IPS-15b (cell line): ENCODE measurements around the gene CTSE.

Source experiments
- H3K27me3 ChIP-seq: one replicate; pipeline ENCODE4 v1.6.1; 2013; ENCODE audit warnings: low read length; ENCODE audit not compliant: control insufficient read depth, insufficient read depth
- H3K36me3 ChIP-seq: one replicate; pipeline ENCODE4 v1.6.1; 2013; ENCODE audit warnings: low read length; ENCODE audit not compliant: control insufficient read depth, insufficient read depth
- H3K4me1 ChIP-seq: one replicate; pipeline ENCODE4 v1.6.1; 2013; ENCODE audit warnings: mild to moderate bottlenecking, low read length; ENCODE audit not compliant: control insufficient read depth, insufficient read depth
- H3K4me3 ChIP-seq: one replicate; pipeline ENCODE4 v1.5.1; 2013; ENCODE audit warnings: low read depth, low read length
- H3K9ac ChIP-seq: one replicate; pipeline ENCODE4 v1.6.1; 2013; ENCODE audit warnings: low read depth, mild to moderate bottlenecking, low read length
- H3K9me3 ChIP-seq: one replicate; pipeline ENCODE4 v1.6.1; 2013; ENCODE audit warnings: mild to moderate bottlenecking, low read length; ENCODE audit not compliant: control insufficient read depth, insufficient read depth

CTSE gene

DNA sequence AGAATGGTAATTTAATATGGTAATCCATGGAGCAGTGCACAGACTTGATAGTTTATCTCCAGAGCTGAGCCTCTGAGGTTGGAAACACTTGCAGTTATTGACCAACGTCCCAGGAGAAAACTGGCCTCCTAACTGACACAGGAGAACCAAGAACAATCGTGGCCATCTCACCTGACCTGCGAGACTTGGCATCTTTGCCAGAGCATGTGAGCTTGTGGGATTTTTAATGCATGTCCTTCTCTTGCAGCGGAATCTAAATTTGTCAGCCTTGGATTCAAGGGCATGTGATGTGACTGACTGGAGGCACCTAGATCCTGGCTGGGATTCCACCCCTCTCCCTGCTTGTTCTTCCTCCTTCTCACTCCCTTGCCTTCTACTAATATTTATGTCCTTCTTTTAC lies 52.6 kb downstream of the CTSE start:
- H3K9me3 ChIP-seq = no peaks in the 10 kb centered on the region
- H3K36me3 ChIP-seq = no peaks in the 10 kb centered on the region
- no peak overlapping the region for H3K4me3 ChIP-seq
- H3K4me1 ChIP-seq = no peaks in the 10 kb centered on the region
- H3K9ac ChIP-seq = no peak overlapping the region
- H3K27me3 ChIP-seq = no peaks in the 10 kb centered on the region

DNA sequence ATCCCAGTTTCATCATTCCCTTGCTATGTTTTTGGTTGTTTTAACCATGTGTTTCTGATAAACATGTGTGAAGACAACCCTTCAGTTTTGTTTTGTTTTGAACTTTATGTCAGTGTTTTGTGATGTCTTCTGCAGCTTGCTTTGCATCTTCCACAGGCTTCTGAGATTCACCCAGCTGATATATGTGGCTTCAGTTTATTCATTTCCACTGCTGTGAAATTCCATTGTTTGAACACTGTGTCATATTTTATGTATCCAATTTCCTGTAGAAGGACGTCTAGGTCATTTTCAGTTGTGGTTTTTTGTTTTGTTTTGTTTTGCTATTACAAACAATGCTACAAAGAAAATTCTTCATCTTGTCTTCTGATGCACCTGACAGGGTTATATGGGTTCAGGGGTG lies 53.2 kb downstream of the CTSE start:
- Histone ChIP-seq H3K9ac (no peak overlapping the region), H3K4me3 (no peak overlapping the region), H3K4me1 (no peaks in the 10 kb centered on the region), H3K36me3 (no peaks in the 10 kb centered on the region), H3K27me3 (no peaks in the 10 kb centered on the region), H3K9me3 (no peaks in the 10 kb centered on the region)

DNA sequence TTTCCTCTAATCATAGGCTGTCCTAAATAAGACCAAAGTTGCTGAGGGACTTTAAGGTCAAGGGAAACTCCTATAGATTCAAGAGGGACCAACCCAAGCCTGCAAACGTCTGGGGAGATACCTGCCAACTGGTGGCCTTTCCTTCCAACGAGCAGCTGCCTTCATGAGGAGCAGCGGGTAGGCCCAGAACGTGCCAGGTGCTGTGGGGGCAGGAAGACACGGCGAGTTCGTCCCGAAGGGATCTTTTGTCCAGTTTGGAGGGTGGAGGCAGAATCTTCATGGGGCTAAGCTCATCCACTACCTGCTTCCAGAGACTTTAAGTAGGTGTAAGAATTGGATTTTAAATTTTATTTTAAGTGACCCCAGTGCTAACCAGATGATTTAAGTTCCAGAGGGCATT lies 54.5 kb downstream of the CTSE start:
- Histone ChIP-seq H3K9ac (no peak overlapping the region), H3K4me3 (no peak overlapping the region), H3K9me3 (no peaks in the 10 kb centered on the region), H3K36me3 (no peaks in the 10 kb centered on the region), H3K4me1 (no peaks in the 10 kb centered on the region), H3K27me3 (no peaks in the 10 kb centered on the region)

DNA sequence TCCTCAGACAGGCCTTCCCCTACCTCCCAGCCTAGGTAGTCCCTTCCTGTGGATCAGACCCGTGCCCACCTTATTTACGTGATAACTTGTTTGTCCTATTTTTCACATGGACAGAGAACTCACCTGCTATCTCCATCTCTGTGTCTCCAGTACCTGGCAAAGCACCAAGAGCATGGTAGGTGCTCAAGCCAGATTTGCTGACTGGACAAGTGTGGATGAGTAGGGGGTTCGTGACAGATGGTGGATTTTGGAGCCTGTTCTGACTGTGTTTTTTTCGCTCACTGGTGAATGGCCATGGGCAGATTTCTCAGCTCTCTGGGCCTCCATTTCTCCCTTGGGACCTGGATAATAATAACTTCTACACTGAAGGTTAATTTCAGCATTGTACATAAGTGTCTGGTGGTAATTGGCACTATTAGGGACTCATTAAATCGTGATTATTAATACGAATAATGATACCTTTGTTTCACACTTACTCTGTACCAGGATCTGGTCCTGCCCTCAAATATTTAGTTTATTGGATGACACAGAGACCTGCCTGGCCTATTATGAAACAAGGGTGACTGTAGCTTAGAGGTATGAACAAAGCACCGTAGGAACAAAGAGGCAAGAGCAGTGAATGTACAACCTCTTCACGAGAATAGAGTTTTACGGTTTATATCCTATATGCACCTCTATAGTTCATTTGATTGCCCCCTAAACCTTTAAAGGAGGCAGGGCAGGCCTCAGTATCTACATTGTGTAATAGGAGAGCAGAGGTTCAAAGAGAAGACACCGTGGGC lies 56.0 kb downstream of the CTSE start:
- Histone ChIP-seq H3K4me1 (no peaks in the 10 kb centered on the region), H3K9ac (no peak overlapping the region), H3K4me3 (no peak overlapping the region), H3K27me3 (no peaks in the 10 kb centered on the region), H3K9me3 (no peaks in the 10 kb centered on the region), H3K36me3 (no peaks in the 10 kb centered on the region)

DNA sequence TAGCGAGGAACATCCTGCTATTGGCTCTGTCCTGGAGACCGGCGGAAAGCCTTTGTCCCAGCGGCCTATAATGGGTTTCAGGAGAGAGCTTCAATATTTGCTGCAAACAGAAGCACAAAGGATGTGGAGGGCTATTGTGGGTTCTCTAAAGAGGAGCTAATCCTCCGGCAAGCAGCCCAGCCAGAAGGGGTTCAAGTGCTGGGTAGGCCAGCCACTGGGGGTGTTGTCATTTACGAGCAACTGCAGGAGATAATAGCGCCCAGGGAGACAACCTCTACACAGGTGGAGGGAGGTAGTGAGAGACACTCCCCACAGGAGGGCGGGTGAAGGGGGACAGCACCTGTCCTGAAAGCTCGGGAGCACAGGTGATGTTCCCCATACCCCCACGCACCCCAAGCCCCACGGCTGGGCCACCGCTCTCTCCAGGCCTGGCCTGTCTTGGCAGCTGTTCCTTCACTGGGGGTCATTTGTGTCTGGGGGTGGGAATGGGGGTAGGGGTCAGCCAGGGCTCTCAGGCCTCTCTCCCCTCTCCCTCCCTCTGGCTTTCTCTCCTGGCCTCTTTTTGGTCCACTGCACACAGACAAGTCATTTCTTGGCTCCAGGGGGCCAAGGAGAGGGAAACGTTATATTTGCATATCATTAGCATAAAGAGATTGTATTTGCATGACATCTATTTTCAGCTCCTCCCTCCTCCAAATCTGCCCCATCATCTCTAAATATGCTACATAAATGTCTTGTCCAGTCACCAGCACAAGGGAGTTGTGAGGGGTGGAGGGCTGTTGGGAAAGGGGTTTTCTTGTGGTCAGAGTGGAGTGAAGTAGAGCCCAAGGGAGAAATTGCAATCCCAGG lies 58.4 kb downstream of the CTSE start:
- no peaks in the 10 kb centered on the region for H3K36me3 ChIP-seq
- no peaks in the 10 kb centered on the region for H3K9me3 ChIP-seq
- H3K9ac ChIP-seq = no peak overlapping the region
- no peaks in the 10 kb centered on the region for H3K27me3 ChIP-seq
- no peak overlapping the region for H3K4me3 ChIP-seq
- H3K4me1 ChIP-seq = peaks cover 2% of the 10 kb centered on the region

DNA sequence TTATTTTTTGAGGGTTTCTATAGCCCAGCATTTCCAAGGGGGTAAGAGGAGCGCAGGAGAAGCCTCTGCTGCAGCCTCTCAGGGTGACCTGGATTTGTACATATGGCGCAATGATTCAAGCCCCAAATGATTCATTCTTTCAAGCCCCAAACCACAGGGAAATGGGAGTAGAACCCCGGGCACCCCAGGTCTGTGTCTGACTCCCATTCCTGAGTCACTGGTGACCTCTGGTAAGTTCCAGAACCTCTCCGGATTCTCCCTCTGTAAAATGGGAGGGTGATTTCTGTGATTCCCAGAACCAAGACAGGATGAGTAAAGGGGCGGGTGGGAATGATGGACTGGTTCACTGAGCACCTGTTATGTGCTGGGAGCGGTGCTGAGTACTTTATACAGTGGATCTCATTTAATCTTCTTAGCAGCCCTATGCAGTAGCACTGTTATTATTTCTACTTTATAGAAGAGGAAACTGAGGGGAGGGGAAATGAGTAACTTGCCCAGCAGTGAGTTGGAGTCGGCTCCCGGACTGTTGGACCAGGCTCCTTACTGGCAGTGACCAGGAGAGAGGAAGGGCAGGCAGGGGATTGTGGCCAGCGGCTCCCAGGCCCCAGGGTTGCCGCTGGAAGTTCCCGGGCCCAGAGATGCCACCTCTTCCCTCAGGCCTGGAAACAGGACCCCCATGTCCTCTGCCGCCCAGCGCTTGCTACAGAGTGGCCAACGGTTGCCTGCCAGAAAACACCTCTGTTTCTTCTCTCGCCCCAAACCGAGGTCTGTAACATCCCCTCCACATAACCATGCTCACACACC lies 60.1 kb downstream of the CTSE start:
- Histone ChIP-seq H3K9ac (no peak overlapping the region), H3K27me3 (no peaks in the 10 kb centered on the region)

DNA sequence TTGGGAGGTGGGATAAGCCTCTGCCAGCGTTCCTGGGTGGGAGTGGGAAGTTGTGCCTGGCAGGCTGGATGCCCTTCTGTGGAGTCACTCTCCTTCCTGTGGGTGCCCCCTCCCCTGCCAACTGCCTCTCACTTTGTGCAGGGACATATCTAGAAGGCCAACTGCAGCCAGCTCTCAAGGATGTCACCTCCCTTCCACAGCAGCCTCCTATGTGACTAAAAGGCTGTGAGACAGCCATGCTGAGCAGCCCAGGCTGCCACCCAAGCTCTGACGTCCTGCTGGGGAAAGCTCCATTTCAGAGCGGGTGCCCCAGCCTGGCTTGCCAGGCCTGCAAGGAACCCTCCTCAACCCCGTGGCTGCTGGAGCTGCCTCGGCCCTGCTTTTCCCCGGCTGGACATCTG lies 60.9 kb downstream of the CTSE start:
- H3K27me3 ChIP-seq = no peaks in the 10 kb centered on the region
- H3K36me3 ChIP-seq = no peaks in the 10 kb centered on the region
- H3K9ac ChIP-seq = no peak overlapping the region
- H3K9me3 ChIP-seq = no peaks in the 10 kb centered on the region
- H3K4me3 ChIP-seq = no peak overlapping the region
- H3K4me1 ChIP-seq = peaks cover 2% of the 10 kb centered on the region

More for the DNA sequence above, 60.1 kb downstream of the CTSE start:
- Histone ChIP-seq H3K9me3 (no peaks in the 10 kb centered on the region), H3K4me3 (no peak overlapping the region), H3K36me3 (no peaks in the 10 kb centered on the region), H3K4me1 (peaks cover 2% of the 10 kb centered on the region)

DNA sequence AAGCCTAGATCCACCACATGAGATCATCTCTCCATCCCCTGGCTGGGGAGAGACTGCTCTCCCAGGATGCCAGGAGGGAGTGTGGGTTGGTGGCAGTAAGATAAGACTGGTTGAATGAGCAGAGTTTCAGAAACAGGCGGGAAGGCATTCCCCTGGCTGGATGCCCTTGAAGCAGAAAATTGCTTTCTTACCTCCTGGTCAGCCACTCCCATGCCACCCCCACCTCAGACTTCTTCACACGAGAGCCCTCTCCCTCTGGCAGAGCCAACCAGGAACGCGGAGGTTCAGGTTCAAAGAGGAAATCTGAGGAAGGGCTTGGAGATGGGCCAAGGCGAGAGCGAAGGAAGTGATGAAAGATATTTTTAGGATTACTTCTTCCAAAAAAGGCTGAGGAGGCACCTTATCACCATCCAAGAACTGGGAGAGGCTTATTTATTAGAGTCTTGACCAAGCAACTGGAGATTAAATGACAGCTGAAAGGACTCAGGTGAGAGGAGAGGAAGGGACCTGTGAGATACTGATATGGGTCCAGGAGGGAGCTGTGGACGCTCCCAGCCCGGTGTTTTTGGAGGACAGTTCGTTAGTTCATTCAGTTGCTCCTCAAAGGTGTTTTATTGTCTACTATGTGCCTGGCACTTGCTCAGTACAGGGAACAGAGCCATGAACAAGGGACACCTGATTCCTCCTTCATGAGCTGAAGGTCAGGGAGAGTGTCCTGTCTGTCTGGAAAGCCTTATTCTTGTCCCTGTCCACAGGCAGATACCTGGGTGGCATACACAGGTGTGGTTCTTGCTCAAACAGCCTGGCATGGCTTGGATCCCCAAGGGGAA lies 61.5 kb downstream of the CTSE start:
- no peak overlapping the region for H3K4me3 ChIP-seq

DNA sequence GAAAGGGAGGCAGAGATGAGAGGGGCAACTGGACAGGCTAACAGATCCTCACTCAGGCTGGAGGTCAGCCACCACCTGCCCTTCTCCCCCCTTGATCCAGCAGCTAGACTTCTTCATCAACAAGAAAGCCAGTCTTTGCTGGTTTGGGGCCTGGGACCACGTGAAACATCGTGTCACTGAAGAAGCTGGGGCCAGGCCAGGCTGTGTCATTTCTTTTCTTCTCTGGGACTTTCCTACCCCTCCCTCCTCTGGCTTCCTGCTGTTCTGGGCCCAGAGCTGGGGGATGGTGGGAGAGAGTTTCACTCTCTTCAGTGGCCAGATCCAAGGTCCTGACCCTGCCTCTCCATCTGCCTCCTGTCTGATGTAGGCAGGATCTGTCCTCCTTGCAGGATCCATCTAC lies 62.3 kb downstream of the CTSE start:
- Histone ChIP-seq H3K9ac (no peak overlapping the region), H3K36me3 (no peaks in the 10 kb centered on the region), H3K4me1 (peaks cover 2% of the 10 kb centered on the region), H3K4me3 (no peak overlapping the region), H3K9me3 (no peaks in the 10 kb centered on the region), H3K27me3 (no peaks in the 10 kb centered on the region)

More for the DNA sequence above, 61.5 kb downstream of the CTSE start:
- Histone ChIP-seq H3K9ac (no peak overlapping the region), H3K36me3 (no peaks in the 10 kb centered on the region), H3K4me1 (peaks cover 2% of the 10 kb centered on the region), H3K27me3 (no peaks in the 10 kb centered on the region), H3K9me3 (no peaks in the 10 kb centered on the region)

DNA sequence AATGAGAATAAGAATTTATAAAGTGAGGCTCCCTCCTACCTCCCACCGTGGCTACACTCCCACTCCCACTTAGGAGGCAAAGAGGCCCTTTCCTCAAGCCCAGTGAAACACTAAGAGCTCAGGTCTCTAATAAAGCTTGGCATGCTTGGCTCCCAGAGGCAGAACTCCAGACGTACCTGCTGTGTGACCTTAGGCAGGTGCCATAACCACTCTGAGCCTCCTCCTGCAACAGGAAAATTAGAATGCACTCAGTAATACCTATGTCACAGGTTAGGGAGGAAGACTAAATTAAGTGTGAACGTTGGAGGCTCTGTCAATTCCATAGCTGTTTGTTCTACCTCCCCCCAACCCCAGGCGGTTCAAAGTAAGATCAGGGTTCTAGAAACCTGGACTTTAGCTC lies 63.9 kb downstream of the CTSE start:
- H3K27me3 ChIP-seq = no peaks in the 10 kb centered on the region
- no peak overlapping the region for H3K4me3 ChIP-seq
- peaks cover 2% of the 10 kb centered on the region for H3K4me1 ChIP-seq
- no peak overlapping the region for H3K9ac ChIP-seq
- no peaks in the 10 kb centered on the region for H3K36me3 ChIP-seq
- no peaks in the 10 kb centered on the region for H3K9me3 ChIP-seq
